Breast epithelium (tissue), 3 donors: ENCODE results near the gene PRPS1L1.

ENCODE experiments used
- POLR2A ChIP-seq: fragments of 450-650 bp; IDR thresholded peaks from one replicate; pipeline ENCODE4 v1.6.1; 2016; ENCODE audit warnings: antibody characterized with exemption, mild to moderate bottlenecking, moderate library complexity
- TF ChIP-seq, protein P1 (sequence below), 3 donors: fragments of 450-650 bp; IDR thresholded peaks; one replicate each; pipeline ENCODE4 v1.5.1; 2016 to 2017; ENCODE audit warnings: antibody characterized with exemption in 3 of 3, mild to moderate bottlenecking in 3 of 3, moderate library complexity in 3 of 3

- TF ChIP-seq, protein P1, sequence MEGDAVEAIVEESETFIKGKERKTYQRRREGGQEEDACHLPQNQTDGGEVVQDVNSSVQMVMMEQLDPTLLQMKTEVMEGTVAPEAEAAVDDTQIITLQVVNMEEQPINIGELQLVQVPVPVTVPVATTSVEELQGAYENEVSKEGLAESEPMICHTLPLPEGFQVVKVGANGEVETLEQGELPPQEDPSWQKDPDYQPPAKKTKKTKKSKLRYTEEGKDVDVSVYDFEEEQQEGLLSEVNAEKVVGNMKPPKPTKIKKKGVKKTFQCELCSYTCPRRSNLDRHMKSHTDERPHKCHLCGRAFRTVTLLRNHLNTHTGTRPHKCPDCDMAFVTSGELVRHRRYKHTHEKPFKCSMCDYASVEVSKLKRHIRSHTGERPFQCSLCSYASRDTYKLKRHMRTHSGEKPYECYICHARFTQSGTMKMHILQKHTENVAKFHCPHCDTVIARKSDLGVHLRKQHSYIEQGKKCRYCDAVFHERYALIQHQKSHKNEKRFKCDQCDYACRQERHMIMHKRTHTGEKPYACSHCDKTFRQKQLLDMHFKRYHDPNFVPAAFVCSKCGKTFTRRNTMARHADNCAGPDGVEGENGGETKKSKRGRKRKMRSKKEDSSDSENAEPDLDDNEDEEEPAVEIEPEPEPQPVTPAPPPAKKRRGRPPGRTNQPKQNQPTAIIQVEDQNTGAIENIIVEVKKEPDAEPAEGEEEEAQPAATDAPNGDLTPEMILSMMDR (IDR thresholded peaks at IDR 0.05): no peak
- no peak for TF ChIP-seq POLR2A
These were observed 33.4 kb downstream of the PRPS1L1 start for GRCh38 chr7:17994079-17994850.
